ENCODE data around the gene TRPC4.

Gene TRPC4

DNA sequence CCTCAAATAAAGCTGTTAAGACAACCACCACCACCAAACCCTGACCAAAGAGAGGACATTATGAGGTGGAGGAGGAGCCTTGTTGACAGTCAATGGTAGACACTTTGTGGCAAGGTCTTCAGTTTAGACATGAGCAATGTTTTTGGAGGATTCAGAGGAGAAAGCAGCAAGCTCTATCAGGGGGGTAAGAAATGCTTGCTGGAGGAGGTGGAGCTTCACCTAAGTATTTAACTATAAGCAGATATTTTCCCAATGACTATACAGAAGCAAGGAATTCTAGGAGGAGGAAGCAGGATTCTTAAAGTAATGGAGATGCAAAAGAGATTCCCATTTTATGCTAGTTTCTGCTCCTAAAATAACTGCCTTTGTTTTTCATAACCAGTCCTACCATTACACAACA, 74.2 kb downstream of the TRPC4 start:
- TF ChIP-seq POLR2A (IDR thresholded peaks at IDR 0.05; ENCODE audit: extremely low read depth, insufficient read length) (no peak), MYC (IDR thresholded peaks at IDR 0.05; ENCODE audit: low read depth, low read length) (no peak)
- TF ChIP-seq, protein P1, sequence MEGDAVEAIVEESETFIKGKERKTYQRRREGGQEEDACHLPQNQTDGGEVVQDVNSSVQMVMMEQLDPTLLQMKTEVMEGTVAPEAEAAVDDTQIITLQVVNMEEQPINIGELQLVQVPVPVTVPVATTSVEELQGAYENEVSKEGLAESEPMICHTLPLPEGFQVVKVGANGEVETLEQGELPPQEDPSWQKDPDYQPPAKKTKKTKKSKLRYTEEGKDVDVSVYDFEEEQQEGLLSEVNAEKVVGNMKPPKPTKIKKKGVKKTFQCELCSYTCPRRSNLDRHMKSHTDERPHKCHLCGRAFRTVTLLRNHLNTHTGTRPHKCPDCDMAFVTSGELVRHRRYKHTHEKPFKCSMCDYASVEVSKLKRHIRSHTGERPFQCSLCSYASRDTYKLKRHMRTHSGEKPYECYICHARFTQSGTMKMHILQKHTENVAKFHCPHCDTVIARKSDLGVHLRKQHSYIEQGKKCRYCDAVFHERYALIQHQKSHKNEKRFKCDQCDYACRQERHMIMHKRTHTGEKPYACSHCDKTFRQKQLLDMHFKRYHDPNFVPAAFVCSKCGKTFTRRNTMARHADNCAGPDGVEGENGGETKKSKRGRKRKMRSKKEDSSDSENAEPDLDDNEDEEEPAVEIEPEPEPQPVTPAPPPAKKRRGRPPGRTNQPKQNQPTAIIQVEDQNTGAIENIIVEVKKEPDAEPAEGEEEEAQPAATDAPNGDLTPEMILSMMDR (IDR thresholded peaks at IDR 0.05; ENCODE audit: low read depth, low read length), result no peak
- TF ChIP-seq, protein P2, sequence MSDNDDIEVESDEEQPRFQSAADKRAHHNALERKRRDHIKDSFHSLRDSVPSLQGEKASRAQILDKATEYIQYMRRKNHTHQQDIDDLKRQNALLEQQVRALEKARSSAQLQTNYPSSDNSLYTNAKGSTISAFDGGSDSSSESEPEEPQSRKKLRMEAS (IDR thresholded peaks at IDR 0.05; ENCODE audit: low read depth, low read length), result no peak
- no peak for DNase-seq (ENCODE audit: low read depth)
- H3K4me3 ChIP-seq (ENCODE audit: low read depth, low read length), result no peak overlapping the region

DNA sequence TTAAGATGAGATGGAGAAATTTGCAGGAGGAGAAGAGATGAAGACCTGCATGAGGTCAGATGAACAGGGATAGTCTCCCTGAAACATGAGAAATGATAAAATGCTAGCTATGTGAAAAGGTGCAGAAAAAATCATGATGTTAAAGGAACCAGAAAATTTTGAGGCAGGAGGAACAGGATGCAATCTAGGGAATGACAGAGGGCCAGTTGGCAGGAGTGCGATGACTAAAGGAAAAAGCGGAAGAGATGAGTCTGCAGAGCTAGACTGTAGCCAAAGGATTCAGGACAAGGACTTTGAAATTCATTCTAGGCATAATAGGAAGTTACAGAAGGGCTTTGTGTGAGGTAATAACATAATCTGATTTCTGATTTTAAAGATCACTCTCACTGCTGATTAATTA, 77.9 kb downstream of the TRPC4 start:
- TF ChIP-seq MYC (IDR thresholded peaks at IDR 0.05; ENCODE audit: low read depth, low read length), result no peak
- no peak for TF ChIP-seq POLR2A (IDR thresholded peaks at IDR 0.05; ENCODE audit: extremely low read depth, insufficient read length)
- TF ChIP-seq, protein P1 (IDR thresholded peaks at IDR 0.05; ENCODE audit: low read depth, low read length), result no peak
- TF ChIP-seq, protein P2 (IDR thresholded peaks at IDR 0.05; ENCODE audit: low read depth, low read length), result no peak
- DNase-seq (ENCODE audit: low read depth), result no peak
- H3K4me3 ChIP-seq (ENCODE audit: low read depth, low read length), result no peak overlapping the region

DNA sequence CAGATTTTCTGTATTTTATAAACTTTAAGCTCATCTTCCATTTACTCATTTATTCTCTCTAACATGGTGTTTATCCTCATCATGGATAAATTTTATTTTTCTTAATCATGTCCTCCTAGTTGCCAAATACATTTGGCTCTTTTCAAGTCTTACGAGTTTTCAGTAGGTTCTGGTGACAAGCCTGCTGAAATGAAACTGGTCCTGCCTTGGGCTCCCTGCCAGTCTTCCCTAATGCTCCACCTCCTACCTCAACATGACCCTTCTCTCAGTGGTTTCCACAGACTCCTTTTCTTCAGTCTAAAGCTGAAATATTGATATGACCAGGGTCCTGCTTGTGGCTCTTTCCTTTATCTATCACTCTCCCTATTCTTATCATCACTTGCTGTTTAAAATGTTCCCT, 81.2 kb downstream of the TRPC4 start:
- no peak for DNase-seq (ENCODE audit: low read depth)
- TF ChIP-seq, protein P2 (IDR thresholded peaks at IDR 0.05; ENCODE audit: low read depth, low read length), result no peak
- TF ChIP-seq POLR2A (IDR thresholded peaks at IDR 0.05; ENCODE audit: extremely low read depth, insufficient read length) (no peak), MYC (IDR thresholded peaks at IDR 0.05; ENCODE audit: low read depth, low read length) (no peak)
- TF ChIP-seq, protein P1 (IDR thresholded peaks at IDR 0.05; ENCODE audit: low read depth, low read length), result no peak
- H3K4me3 ChIP-seq (ENCODE audit: low read depth, low read length), result no peak overlapping the region

DNA sequence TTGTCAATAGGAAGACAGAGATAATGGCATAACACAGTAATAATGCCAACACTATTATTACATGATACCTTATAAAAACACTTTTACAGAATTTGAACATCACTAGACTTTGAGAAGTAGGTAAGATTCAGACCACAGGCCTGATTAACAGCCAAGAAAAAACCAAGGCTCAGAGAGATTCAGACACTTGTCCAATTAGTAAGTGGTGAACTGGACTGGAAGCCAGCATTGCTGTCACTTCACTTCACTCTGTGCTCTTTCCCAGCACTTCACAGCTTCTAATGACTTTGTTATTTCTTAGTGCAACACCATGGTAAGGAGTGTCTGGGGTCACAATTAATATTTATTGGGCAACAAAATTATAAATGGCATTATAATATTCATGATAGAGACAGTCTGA, 91.9 kb downstream of the TRPC4 start:
- H3K4me3 ChIP-seq (ENCODE audit: low read depth, low read length), result no peak overlapping the region
- TF ChIP-seq, protein P2 (IDR thresholded peaks at IDR 0.05; ENCODE audit: low read depth, low read length), result no peak
- TF ChIP-seq POLR2A (IDR thresholded peaks at IDR 0.05; ENCODE audit: extremely low read depth, insufficient read length) (no peak), MYC (IDR thresholded peaks at IDR 0.05; ENCODE audit: low read depth, low read length) (no peak)
- TF ChIP-seq, protein P1 (IDR thresholded peaks at IDR 0.05; ENCODE audit: low read depth, low read length), result no peak
- no peak for DNase-seq (ENCODE audit: low read depth)

DNA sequence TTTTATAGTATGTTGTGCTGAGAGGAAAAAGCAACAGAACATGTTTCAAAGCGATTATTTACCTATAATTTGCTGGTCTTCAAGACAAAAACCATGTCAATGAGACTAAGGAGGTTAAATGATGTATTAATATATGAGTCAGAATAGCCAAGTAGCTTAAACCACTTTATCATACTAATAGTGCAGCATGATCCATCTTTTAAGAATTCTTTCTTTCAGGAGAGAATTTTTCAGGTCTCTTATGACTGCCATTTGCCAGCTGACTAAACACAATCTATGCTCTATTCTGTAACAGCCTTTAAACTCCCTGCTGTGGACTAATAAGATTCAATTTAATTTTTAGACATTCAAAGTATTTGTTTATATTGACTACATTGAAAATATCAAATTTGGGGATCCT, 93.7 kb downstream of the TRPC4 start:
- DNase-seq (ENCODE audit: low read depth), result no peak
- TF ChIP-seq, protein P1 (IDR thresholded peaks at IDR 0.05; ENCODE audit: low read depth, low read length), result no peak
- TF ChIP-seq, protein P2 (IDR thresholded peaks at IDR 0.05; ENCODE audit: low read depth, low read length), result no peak
- TF ChIP-seq POLR2A (IDR thresholded peaks at IDR 0.05; ENCODE audit: extremely low read depth, insufficient read length) (no peak), MYC (IDR thresholded peaks at IDR 0.05; ENCODE audit: low read depth, low read length) (no peak)
- no peak overlapping the region for H3K4me3 ChIP-seq (ENCODE audit: low read depth, low read length)

DNA sequence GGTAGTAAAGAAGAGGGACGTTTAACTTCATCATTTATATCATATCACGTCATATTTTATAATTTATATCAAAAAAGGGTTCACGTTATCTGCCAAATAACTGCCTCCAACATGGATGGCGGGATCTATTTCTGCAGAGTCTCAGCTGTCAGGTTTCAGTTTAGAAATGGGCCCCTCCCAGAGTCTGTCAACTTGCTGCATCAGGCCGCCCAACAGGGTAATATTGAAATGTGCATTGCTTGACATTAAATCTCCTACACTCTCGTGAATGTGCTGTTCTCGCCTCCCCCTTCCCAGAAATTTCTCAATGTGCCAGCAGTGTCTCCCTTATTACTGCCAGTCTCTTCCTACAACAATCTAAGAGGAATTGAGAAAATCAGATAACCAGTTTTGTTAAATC, 96.9 kb downstream of the TRPC4 start:
- no peak overlapping the region for H3K4me3 ChIP-seq (ENCODE audit: low read depth, low read length)
- no peak for TF ChIP-seq POLR2A (IDR thresholded peaks at IDR 0.05; ENCODE audit: extremely low read depth, insufficient read length)
- DNase-seq (ENCODE audit: low read depth), result no peak
